GM12878 (cell line): ENCODE data around the gene C1orf146.

Experiments
- CBX5 ChIP-seq: sonication (generic); IDR thresholded peaks from 2 replicates; pipeline ENCODE4 v1.6.1; 2016; ENCODE audit warnings: low read depth, moderate library complexity, mild to moderate bottlenecking, inconsistent platforms
- POLR2A ChIP-seq: IDR thresholded peaks from 2 replicates; pipeline ENCODE4 v1.6.1; 2011; ENCODE audit warnings: low read depth, mild to moderate bottlenecking, low read length
- RAD21 ChIP-seq: IDR thresholded peaks from 2 replicates; pipeline ENCODE4 v1.6.1; 2011; ENCODE audit warnings: mild to moderate bottlenecking, low read depth, low read length, moderate library complexity; ENCODE audit not compliant: insufficient read depth
- TCF7 ChIP-seq: IDR thresholded peaks from 2 replicates; pipeline ENCODE4 v1.6.1; 2014; ENCODE audit warnings: antibody characterized with exemption, borderline replicate concordance
- YBX1 ChIP-seq: fragments of 450-650 bp; IDR thresholded peaks from 2 replicates; pipeline ENCODE4 v1.6.1; 2016; ENCODE audit warnings: antibody characterized with exemption
- TF ChIP-seq, protein P1 (sequence below): fragments of 450-650 bp; IDR thresholded peaks from 2 replicates; pipeline ENCODE4 v1.6.1; 2017; ENCODE audit warnings: mild to moderate bottlenecking
- TF ChIP-seq, protein P2 (sequence below), 3 experiments: IDR thresholded peaks in 2 of 3; conservative IDR thresholded peaks in 1 of 3; 2 replicates each; pipeline ENCODE4 v1.5.1; 2011; ENCODE audit warnings: low read depth in 3 of 3, low read length in 3 of 3, mild to moderate bottlenecking in 3 of 3, control low read depth in 2 of 3, moderate library complexity in 2 of 3, inconsistent platforms in 1 of 3, mixed read lengths in 1 of 3; ENCODE audit not compliant: control insufficient read depth in 2 of 3, insufficient read depth in 1 of 3; ENCODE audit errors: extremely low read depth in 1 of 3
- TF ChIP-seq, protein P3 (sequence below): fragments of 450-650 bp; conservative IDR thresholded peaks from 2 replicates; pipeline ENCODE4 v1.6.1; 2017; ENCODE audit warnings: mild to moderate bottlenecking, moderate library complexity

DNA sequence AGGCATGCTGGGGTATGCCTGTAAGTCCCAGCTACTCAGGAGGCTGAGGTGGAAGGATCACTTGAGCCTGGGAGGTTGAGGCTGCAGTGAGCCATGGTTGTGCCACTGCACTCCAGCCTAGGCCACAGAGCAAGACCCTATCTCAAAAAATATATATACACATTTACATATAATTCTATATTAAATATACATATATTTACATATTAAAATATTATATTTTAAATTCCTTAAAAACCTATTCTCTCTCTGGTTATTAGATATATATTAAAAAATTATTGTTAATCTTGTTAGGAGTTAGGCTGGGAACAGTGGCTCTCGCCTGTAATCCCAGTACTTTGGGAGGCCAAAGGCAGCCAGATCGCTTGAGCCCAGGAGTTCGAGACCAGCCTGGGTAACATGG lies 58.4 kb downstream of the C1orf146 start:
- TF ChIP-seq TCF7 (no peak), YBX1 (no peak), POLR2A (no peak), CBX5 (no peak), RAD21 (no peak)
- TF ChIP-seq, protein P1, sequence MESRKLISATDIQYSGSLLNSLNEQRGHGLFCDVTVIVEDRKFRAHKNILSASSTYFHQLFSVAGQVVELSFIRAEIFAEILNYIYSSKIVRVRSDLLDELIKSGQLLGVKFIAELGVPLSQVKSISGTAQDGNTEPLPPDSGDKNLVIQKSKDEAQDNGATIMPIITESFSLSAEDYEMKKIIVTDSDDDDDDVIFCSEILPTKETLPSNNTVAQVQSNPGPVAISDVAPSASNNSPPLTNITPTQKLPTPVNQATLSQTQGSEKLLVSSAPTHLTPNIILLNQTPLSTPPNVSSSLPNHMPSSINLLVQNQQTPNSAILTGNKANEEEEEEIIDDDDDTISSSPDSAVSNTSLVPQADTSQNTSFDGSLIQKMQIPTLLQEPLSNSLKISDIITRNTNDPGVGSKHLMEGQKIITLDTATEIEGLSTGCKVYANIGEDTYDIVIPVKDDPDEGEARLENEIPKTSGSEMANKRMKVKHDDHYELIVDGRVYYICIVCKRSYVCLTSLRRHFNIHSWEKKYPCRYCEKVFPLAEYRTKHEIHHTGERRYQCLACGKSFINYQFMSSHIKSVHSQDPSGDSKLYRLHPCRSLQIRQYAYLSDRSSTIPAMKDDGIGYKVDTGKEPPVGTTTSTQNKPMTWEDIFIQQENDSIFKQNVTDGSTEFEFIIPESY, result no peak
- TF ChIP-seq, protein P2, sequence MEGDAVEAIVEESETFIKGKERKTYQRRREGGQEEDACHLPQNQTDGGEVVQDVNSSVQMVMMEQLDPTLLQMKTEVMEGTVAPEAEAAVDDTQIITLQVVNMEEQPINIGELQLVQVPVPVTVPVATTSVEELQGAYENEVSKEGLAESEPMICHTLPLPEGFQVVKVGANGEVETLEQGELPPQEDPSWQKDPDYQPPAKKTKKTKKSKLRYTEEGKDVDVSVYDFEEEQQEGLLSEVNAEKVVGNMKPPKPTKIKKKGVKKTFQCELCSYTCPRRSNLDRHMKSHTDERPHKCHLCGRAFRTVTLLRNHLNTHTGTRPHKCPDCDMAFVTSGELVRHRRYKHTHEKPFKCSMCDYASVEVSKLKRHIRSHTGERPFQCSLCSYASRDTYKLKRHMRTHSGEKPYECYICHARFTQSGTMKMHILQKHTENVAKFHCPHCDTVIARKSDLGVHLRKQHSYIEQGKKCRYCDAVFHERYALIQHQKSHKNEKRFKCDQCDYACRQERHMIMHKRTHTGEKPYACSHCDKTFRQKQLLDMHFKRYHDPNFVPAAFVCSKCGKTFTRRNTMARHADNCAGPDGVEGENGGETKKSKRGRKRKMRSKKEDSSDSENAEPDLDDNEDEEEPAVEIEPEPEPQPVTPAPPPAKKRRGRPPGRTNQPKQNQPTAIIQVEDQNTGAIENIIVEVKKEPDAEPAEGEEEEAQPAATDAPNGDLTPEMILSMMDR (IDR thresholded peaks at IDR 0.05 in 2 of 3, conservative IDR thresholded peaks at IDR 0.05 in 1 of 3; ENCODE audit: control insufficient read depth in 2 of 3, extremely low read depth in 1 of 3, insufficient read depth in 1 of 3, low read depth in 3 of 3, low read length in 3 of 3), result no peak
- TF ChIP-seq, protein P3, sequence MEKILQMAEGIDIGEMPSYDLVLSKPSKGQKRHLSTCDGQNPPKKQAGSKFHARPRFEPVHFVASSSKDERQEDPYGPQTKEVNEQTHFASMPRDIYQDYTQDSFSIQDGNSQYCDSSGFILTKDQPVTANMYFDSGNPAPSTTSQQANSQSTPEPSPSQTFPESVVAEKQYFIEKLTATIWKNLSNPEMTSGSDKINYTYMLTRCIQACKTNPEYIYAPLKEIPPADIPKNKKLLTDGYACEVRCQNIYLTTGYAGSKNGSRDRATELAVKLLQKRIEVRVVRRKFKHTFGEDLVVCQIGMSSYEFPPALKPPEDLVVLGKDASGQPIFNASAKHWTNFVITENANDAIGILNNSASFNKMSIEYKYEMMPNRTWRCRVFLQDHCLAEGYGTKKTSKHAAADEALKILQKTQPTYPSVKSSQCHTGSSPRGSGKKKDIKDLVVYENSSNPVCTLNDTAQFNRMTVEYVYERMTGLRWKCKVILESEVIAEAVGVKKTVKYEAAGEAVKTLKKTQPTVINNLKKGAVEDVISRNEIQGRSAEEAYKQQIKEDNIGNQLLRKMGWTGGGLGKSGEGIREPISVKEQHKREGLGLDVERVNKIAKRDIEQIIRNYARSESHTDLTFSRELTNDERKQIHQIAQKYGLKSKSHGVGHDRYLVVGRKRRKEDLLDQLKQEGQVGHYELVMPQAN, result no peak
